GM12891 (cell line): ENCODE data around the gene DNAH3.

ENCODE experiments used
- POLR2A ChIP-seq: IDR thresholded peaks from 2 replicates; pipeline ENCODE4 v1.6.1; 2011; ENCODE audit warnings: low read depth, low read length, control low read depth
- POU2F2 ChIP-seq: IDR thresholded peaks from 2 replicates; pipeline ENCODE4 v1.6.1; 2011; ENCODE audit warnings: low read depth, mild to moderate bottlenecking, control low read depth, low read length, moderate library complexity
- SPI1 ChIP-seq: IDR thresholded peaks from 2 replicates; pipeline ENCODE4 v1.6.1; 2011; ENCODE audit warnings: low read depth, low read length, control low read depth
- TAF1 ChIP-seq: IDR thresholded peaks from 2 replicates; pipeline ENCODE4 v1.6.1; 2011; ENCODE audit warnings: low read depth, low read length, control low read depth

DNA sequence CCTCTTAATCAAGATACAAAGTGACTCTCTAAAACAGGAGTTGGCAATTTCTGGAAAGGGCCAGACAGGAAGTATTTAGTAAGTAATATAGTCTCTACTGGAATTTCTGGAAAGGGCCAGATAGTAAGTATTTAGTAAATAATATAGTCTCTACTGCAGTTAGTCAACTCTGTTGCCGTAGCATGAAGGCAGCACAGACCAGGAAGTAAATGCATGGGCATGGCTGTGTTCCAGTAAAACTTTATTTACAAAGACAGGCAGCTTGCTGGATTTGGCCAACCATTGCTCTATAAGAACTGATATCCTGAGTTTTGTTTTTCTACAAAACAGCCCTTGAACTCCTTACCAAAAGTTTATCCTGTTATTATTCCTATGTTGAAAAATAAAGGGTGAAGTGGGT is 24.8 kb upstream of the DNAH3 start:
- TF ChIP-seq TAF1 (no peak), POLR2A (no peak), SPI1 (no peak), POU2F2 (no peak)
